Activated CD4-positive, alpha-beta T cell treated with anti-CD3 and anti-CD28 coated beads, Interleukin-2, amount 50 U/mL, for 1 hour (primary cell): Measurements from ENCODE around the gene ZNF33B.
A peak's percentile ranks its signal among the peaks of the same experiment; 100 is the strongest.

ENCODE experiments used
- DNase-seq: peaks from one replicate; pipeline ENCODE4 v3.0.0-alpha.2; 2020

ZNF33B gene

DNA sequence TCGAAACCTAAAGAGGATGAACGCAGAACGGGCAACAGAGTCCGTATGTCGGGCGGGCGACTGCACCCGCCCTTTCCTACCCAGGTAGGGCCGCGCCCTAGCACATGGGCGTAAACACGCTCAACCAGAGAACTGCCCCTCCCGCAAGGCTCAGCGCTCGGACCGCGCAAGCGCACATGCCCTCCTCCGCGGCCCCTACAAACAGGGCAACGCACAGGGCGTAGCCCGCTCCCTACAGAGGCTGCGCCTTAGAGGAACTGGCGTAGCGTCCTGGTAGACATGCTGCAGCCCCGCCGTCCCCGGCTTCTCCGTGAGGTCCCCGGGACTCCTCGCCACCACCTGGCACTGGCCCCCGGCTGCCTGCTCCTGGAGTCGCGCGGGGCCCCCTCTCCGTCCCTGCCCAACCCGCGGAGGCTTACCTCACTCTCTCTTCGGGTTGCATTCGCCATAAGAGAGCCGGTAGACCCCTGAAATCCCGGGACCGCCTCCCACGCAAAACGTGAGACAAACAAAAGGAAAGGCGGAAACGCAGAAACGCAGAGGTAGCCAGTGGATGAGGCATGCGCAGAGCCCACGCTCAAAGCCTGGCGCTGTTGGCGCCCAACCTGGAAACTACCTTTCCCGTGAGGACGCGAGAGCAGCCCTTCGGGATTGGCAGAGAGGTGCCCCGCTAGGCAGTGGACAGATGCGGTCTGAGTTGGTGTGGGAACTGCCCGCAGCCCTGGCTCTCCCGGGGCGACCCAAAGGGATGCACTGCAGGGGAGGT lies at the start of gene ZNF33B:
Gene ZNF33B, minus strand, starts transcription at position 516 of the 766 bp plus-strand sequence. CDS start 1,642 bp downstream, outside the sequence.
- DNase-seq = peak; percentile 90

DNA sequence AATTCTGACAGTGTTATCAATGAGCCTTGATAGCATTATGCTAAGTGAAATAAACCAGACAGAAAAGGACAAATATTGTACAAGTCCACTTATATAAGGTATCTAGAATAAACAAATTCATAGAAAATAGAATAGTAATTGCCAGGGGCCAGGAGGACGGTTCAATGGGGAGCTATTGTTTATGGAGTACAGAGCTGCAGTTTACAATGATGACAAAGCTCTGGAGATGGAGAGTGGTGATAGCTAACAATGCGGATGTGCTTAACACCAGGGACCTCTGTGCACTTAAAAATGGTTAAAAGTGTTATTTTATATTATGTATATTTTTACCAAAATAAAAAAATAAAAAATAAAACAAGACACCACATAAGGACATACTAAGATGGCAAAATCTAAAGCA lies 46.1 kb upstream of the ZNF33B start:
- DNase-seq = no peak

DNA sequence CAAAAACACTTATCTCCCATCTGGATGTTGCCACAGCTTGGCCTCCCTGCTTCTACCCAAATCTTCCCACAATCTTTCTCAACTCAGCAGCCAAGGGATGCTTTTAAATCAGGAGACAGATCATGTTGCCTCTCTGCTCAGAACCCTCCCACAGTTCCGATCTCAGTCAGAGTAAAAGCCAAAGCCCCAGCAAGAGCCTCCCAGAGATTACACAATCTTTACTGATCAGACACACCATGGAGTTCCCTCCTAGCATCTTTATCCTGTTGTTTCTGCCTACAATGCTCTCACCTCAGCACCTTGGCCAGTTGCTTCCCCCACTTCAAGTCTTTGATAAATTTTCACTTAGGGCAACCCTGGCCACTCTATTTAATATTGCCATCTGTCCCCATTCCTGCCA lies 41.9 kb upstream of the ZNF33B start:
- no peak for DNase-seq

DNA sequence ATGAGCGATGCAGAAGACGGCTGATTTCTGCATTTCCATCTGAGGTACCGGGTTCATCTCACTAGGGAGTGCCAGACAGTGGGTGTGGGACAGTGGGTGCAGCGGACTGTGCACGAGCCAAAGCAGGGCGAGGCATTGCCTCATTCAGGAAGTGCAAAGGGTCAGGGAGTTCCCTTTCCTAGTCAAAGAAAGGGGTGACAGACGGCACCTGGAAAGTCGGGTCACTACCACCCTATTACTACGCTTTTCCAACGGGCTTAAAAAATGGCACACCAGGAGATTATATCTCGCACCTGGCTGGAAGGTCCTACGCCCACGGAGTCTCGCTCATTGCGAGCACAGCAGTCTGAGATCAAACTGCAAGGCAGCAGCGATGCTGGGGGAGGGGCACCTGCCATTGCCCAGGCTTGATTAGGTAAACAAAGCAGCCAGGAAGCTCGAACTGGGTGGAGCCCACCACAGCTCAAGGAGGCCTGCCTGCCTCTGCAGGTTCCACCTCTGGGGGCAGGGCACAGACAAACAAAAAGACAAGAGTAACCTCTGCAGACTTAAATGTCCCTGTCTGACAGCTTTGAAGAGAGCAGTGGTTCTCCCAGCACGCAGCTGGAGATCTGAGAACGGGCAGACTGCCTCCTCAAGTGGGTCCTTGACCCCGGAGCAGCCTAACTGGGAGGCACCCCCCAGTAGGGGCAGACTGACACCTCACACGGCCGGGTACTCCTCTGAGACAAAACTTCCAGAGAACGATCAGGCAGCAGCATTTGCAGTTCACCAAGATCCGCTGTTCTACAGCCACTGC lies 27.0 kb upstream of the ZNF33B start:
- peak; percentile 6 for DNase-seq

DNA sequence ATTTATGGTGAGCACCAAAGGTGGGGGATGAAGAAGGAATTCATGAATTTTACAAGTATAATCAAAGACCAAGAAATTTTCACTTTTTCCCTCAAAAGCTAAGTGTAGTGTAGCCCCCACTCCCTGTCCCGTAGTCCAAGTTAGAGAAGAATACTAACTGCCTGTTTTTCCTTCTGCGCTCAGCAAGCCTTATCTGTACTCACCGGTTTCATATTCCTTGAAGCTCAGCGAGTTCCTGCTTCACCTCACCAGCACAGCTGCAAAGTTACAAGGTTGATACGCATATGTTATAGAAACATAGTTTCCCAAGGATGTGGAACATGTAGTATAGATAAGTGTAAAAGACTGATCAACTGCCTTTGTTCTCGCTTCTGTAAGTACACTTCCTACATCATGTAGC lies 16.0 kb upstream of the ZNF33B start:
- DNase-seq = no peak

DNA sequence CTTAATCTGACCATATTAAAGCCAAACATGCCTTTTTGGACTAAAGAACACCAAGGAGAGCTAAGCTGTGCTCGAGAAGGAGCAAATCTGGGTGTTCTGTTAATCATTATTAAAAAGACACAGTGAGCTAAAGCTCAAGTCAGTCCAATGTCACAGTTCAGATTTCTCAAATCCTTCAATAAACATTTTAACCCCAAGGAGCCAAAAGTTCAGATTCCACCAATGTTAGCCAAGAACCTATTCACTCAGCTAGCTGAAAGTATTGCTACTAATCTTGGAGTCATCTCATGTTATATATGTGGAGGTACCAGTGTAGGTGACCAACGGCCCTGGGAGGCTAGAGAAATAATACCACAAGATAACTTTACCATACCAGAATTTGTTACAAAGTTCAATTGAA lies 14.5 kb upstream of the ZNF33B start:
- no peak for DNase-seq

DNA sequence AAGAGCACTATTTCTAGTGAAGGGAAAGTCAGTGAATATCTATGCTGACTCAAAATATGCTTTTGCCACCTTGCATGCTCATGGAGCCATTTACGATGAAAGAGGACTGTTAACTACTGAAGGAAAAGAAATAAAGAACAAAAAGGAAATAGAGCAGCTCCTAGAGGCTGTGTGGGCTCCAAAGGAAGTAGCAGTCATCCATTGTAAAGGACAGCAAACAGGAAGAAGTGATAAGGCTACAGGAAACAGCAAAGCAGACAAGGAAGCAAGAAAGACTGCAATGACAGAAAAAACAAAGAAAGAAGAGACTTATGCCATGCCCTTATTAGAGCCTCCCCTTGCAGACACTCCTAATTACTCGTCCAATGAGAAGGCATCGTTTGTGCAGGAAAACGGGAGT lies 12.0 kb upstream of the ZNF33B start:
- DNase-seq = no peak

DNA sequence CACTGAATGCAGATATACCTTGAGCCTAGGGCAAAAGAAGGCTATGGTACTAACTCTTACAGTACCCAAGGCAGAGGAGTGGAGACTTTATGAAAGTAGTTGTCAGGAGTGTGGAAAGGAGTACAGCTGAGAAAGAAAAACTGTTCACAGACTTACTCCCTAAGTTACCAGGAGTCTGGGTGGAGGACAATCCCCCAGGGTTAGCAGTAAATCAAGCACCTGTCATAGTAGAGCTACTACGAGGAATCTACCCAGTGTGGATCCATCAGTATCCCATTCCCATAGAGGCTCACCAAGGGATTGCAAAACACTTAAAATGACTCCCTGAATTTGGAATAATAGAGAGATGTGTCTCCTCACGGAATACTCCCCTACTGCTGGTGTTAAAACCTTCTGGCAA lies 10.1 kb upstream of the ZNF33B start:
- DNase-seq = no peak

DNA sequence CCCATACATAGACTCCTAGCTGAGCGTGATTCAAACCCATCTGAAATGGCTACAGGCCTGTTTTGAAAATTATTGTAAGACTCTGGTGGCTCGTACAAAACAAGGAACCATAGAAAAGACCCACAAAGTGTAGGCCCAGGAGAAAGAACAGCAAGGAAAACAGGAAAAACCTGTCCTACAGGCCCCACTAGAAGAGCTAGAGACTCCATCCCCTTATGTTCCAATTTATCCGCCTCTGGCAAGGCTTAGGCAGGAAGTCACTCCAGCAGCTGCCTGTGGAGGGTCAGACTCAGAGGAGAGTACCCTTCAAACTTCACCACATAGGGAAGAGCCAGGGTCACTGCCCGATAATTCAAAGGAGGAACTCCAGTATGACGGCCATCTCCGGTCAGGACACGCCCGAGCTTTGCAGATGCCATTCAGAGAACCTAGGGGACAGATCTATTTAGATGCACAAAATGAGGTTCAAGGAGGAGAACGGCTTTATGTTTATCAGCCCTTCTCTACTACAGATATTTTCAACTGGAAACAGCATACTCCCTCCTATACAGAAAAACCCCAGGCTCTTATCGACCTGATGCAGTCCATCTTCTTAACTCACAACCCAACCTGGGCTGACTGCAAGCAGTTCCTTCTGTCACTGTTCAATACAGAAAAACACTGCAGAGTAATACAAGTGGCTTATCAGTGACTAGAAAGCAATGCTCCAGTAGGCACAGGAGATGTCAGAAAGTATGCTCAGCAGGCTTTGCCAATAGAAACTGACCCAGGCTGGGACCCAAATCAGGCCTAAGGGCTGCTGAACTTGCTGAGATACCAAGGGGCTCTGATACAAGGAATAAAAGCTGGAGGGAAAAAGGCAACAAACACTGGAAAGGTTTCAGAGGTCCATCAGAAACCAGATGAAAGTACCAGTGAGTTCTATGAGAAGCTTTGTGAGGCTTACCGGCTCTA lies 8.6 kb upstream of the ZNF33B start:
- no peak for DNase-seq

DNA sequence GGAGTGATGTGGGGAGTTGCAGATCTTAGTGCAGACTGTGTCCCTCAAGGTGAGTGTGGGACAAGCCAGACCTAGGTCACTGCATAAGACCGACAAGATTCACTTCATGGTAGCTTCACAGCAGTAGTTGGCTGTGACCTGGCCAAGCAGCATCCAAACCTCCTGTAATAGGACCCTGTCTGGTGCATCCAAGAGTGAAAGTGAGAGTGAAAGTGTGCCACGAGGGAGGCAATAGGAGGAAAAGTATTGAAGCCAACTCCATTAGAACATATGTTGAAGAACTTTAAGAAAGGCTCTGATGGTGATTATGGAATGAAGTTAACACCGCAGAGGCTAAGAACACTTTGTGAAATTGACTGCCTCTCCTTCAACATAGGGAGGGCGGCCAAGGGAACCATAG lies 7.8 kb upstream of the ZNF33B start:
- DNase-seq = no peak

DNA sequence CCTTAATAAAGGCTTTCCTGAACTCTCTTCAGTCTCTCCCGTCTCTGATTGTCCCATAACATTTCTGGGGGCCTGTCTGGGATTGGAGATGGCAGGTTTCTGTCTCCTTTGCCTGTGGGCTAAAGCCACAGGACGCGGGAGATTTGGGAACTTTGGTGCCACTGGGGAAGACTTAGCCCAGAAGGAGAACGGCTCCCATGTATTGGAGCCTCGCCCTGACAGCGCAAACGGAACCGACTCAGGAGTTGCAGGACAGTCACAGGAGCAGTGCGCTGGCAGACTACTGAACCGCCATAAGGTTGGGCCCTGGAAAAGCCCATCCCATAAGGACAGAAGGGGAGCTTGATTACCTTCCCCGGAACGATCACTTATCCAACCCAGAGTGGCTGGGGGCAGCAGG lies 7.1 kb upstream of the ZNF33B start:
- no peak for DNase-seq

DNA sequence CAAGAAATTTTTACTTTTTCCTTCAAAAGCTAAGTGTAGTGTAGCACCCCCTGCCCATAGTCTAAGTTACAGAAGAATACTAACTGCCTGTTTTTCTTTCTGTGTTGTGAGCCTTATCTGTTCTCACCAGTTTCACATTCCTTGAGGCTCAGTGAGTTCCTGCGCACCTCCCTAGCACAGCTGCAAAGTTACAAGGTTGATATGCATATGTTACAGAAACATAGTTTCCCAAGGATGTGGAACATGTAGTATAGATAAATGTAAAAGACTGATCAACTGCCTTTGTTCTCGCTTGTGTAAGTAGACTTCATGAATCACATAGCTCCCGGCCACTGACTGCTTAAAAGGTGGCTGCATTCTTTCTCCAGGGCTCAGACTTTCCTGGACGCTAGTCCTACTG lies 6.7 kb upstream of the ZNF33B start:
- no peak for DNase-seq

DNA sequence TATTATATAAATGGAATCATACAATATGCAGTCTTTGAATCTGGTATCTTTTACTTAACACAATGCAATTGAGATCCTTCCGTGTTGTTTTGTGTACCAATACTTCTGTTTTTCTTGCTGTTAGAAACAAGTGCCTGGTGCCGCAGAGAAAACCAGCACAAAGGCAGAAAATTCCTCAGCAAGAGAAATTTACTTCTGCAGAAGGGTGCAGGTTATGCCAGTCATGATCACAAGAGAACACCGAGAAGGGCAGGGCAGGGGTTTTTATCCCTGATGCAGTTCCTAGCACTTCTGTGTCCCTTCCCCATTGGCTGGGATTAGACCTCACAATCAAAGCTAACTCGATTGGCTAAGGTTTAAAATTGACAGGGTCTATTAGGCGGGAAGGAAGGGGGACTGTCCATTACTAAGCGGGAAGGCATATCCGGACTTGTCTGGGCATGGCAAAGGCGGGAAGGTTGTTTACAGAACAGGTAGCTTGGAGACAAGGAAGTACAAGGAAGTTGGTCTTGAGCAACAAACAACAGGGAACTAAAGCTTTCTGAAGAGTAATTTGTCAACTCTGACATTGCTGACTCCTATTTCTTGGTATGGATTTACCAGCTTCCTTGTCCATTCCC lies 2.4 kb upstream of the ZNF33B start:
- DNase-seq = no peak

DNA sequence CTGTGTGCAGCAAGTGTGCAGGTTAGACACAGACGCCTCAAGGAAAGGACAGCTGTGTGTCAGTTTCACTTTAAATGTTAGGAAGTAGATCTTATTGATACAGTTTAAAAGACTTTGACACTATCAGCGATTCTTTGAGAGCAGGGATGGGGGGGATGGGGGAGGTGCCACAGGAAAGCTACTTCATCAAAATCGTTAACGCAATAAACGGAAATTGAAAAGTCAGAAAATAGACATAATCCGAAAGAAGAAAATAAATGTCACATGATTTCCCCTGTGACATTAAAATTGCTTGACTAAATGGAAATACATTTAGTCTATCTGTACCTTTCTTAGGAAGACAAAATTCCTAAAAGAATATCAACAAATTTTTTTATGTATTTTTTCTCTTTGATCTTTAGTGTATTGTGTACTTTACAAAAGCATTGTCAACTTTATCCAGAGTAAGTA lies 476 bp upstream of the ZNF33B start:
- DNase-seq = no peak

DNA sequence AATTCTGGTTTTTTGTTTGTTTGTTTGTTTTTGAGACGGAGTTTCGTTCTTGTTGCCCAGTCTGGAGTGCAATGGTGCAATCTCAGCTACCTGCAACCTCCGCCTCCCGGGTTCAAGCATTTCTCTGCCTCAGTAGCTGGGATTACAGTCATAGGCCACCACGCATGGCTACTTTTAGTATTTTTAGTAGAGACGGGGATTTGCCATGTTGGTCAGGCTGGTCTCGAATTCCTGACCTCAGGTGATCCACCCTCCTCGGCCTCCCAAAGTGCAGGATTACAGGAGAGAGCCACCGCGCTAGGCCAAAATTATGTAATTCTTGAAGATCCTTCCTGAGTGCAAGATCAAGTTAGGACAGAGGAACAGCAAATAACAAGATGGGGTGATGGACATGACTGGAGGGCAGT lies 719 bp downstream of the ZNF33B start:
- DNase-seq = no peak

DNA sequence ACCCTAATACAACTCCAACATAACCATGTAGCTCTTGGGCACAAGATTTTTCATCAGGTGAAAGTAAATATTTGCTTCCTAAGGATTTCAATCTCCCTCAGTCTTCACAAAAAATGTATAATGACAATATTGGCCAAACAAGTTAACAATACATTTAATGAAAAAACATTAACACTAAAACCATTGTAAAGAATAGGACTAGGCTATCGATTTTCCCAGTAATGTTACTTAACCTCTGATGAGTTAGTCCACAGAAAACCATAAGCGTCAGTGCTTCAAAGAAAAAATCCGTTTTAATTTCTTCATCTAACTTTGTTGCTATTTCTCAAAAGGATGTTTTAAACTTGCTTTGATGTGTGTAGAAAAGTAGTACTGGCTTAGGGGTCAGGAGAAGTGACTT lies 1.2 kb downstream of the ZNF33B start:
- DNase-seq = no peak

DNA sequence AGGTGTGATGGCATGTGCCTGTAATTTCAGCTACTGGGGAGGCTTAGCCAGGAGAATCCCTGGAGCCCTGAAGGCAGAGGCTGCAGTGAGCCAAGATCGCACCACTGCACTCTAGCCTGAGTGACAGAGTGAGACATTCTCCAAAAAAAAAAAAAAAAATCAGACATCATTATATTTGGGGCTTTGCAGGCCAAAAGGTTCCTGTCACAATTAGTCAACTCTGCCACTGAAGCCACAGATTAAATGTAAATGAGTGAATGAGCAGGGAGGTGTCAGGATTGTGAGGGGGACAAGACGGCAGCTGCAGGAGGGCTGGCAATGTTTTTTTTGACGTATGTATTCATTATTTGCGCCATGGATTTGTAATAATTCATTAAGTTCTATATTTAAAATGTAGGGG lies 3.3 kb downstream of the ZNF33B start:
- no peak for DNase-seq

DNA sequence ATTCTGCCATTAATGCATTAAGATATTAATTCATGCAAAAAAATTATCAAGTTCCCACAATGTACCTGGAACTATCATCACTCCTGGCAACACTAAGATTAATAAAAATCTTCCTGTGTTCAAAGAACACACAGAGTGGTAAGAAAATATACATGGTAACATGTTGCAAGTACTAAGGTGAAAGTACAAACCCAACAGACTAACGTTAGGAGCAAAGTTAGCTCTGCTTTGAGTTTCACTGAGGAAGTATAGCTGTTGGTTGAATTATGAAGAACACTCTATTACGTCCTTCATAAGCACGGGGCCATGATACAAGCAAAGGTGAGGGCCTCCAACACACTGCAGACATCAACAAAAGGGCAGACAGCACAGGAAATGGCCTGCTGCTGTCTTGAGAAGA lies 5.8 kb downstream of the ZNF33B start:
- no peak for DNase-seq

DNA sequence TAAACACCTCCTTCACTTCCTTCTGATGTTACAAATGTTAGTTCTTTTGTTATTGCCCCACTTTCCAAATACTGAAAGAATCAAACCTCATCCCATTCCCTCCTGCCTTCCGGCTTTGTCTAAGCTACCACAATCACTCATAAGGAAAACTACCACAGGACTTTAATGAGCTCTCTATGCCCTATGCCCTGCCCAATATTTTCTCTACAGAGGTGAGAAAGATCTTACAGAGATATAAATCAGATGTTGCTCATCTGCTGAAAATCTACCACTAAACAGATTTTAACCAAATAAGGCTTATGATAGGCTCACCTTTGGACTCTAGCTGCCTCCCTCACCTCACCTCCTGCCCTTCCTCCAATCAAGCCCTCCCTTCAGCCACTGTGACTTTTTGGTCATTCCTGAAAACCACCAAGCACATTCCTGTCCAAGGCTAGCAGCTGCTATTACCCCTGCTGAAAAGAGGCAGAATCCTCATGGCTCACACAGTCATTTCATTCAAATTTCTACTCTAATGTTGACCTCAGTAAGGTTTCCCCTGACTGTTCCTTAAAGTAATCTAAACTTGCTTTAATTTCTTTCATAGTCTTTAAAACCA lies 7.7 kb downstream of the ZNF33B start:
- no peak for DNase-seq

DNA sequence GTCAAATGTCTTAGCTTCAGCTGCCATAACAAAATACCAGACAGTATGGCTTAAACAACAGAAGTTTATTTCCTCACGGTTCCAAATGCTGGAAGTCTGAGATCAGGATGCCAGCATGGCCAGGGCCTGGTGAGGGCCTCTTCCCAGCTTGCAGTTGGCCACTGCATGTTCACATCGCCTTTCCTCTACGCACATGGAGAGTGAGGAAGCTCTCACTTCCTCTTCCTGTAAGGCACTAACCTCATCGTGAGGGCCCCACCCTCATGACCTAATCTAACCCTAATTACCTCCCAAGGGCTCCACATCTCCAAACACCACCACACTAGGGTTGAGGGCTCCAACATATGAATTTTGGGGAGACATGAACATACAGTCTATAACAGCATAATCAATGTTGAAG lies 14.4 kb downstream of the ZNF33B start:
- no peak for DNase-seq

DNA sequence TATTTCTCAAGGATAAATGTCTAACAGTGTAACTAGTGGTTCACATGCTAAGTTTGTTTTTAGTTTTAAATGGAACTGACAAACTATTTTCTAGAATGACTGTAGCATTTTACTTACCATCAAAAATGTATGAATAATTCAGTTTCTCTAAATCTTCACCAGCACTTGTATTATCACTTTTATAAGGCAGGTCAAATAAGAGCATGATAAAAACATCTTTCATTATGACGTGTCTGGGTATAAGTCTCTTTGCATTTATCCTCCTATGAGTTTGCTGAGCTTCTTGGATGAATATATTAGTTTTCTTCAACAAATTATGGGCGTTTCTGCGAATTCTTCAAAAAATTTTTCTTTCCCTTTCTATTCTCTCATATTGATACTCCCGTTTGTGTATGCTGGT lies 19.9 kb downstream of the ZNF33B start:
- no peak for DNase-seq

DNA sequence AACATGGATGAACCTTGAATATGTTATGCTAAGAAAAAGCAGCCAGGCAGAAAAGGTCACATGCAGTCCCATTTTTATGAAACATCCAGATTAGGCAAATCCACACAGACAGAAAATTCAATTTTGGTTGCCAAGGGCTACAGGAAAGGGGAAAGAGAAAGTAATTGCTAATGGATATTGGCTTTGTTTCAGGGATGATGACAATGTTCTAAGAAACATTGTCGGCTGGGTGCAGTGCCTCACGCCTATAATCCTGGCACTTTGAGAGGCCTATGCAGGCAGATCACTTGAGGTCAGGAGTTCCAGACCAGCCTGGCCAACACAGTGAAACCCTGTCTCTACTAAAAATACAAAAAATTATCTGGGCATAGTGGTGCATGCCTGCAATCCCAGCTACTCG lies 23.0 kb downstream of the ZNF33B start:
- DNase-seq = no peak
